ENCODE results near the gene CFP. TPM values are rescaled to one million over a fixed set of nuclear protein-coding genes. Genes with fewer than 3 reads are reported as not detected.
A peak's percentile ranks its signal among the peaks of the same experiment; 100 is the strongest.

Gene CFP
- total RNA-seq, 1 donor from 2014 or later: 0.21 TPM

- H3K36me3 ChIP-seq (ENCODE audit: control insufficient read depth, insufficient read depth, low read length): no peaks in the 10 kb centered on the region
- DNase-seq (ENCODE audit: low read depth): no peak
- no peak overlapping the region for H3K4me3 ChIP-seq (ENCODE audit: low read depth, low read length)
- TF ChIP-seq CTCF (IDR thresholded peaks at IDR 0.05; ENCODE audit: insufficient read depth, low read length, poor library complexity, severe bottlenecking): no peak
- H3K27me3 ChIP-seq (ENCODE audit: control insufficient read depth, insufficient read depth, low read length): no peaks in the 10 kb centered on the region
These were observed 4.4 kb downstream of the CFP start for GRCh38 chrX:47625365-47625764.

GRCh38 chrX:47623540-47624027 lies 6.1 kb downstream of the CFP start:
- Histone ChIP-seq H3K36me3 (ENCODE audit: control insufficient read depth, insufficient read depth, low read length) (no peaks in the 10 kb centered on the region), H3K27me3 (ENCODE audit: control insufficient read depth, insufficient read depth, low read length) (peaks cover 4% of the 10 kb centered on the region), H3K4me3 (ENCODE audit: low read depth, low read length) (peak overlapping the region; percentile 29)
- peak; percentile 25 for DNase-seq (ENCODE audit: low read depth)
- no peak for TF ChIP-seq CTCF (IDR thresholded peaks at IDR 0.05; ENCODE audit: insufficient read depth, low read length, poor library complexity, severe bottlenecking)

- no peak for TF ChIP-seq CTCF (IDR thresholded peaks at IDR 0.05; ENCODE audit: insufficient read depth, low read length, poor library complexity, severe bottlenecking)
- H3K27me3 ChIP-seq (ENCODE audit: control insufficient read depth, insufficient read depth, low read length): peaks cover 4% of the 10 kb centered on the region
- H3K36me3 ChIP-seq (ENCODE audit: control insufficient read depth, insufficient read depth, low read length): no peaks in the 10 kb centered on the region
- no peak for DNase-seq (ENCODE audit: low read depth)
- H3K4me3 ChIP-seq (ENCODE audit: low read depth, low read length): no peak overlapping the region
These were observed 7.9 kb downstream of the CFP start for GRCh38 chrX:47621851-47622250.

- Histone ChIP-seq H3K27me3 (ENCODE audit: control insufficient read depth, insufficient read depth, low read length) (peaks cover 4% of the 10 kb centered on the region), H3K36me3 (ENCODE audit: control insufficient read depth, insufficient read depth, low read length) (no peaks in the 10 kb centered on the region), H3K4me3 (ENCODE audit: low read depth, low read length) (no peak overlapping the region)
- DNase-seq (ENCODE audit: low read depth): no peak
- TF ChIP-seq CTCF (IDR thresholded peaks at IDR 0.05; ENCODE audit: insufficient read depth, low read length, poor library complexity, severe bottlenecking): no peak
These were observed 9.4 kb downstream of the CFP start for GRCh38 chrX:47620303-47620685.

- Histone ChIP-seq H3K27me3 (ENCODE audit: control insufficient read depth, insufficient read depth, low read length) (peaks cover 4% of the 10 kb centered on the region), H3K4me3 (ENCODE audit: low read depth, low read length) (peak within 1 kb of the TSS; percentile 22), H3K36me3 (ENCODE audit: control insufficient read depth, insufficient read depth, low read length) (no peaks in the 10 kb centered on the region)
- peak; percentile 7 for DNase-seq (ENCODE audit: low read depth)
- no peak for TF ChIP-seq CTCF (IDR thresholded peaks at IDR 0.05; ENCODE audit: insufficient read depth, low read length, poor library complexity, severe bottlenecking)
These were observed 10.0 kb downstream of the CFP start, which contains the start of gene SYN1 for GRCh38 chrX:47619486-47620302. SYN1 (minus strand) TSS chrX:47619857; CDS start chrX:47619728, 129 bp downstream.

All from kidney epithelial cell (primary cell).